ENCODE results near the gene ATP13A5.

ATP13A5 gene

GRCh38 chr3:193403307-193403706 is 24.8 kb upstream of the ATP13A5 start:
- no peaks in the 10 kb centered on the region for H3K4me1 ChIP-seq (ENCODE audit: control insufficient read depth in 1 of 2, insufficient read depth in 1 of 2, low read depth in 1 of 2, low read length in 1 of 2)
- TF ChIP-seq CTCF (IDR thresholded peaks at IDR 0.05), result no peak

GRCh38 chr3:193400304-193400703 is 21.8 kb upstream of the ATP13A5 start:
- Histone ChIP-seq H3K27ac (no peak overlapping the region), H3K27me3 (no peaks in the 10 kb centered on the region), H3K4me3 (ENCODE audit: low read depth in 1 of 2, low read length in 1 of 2) (no peak overlapping the region), H3K9me3 (no peaks in the 10 kb centered on the region), H3K4me1 (ENCODE audit: control insufficient read depth in 1 of 2, insufficient read depth in 1 of 2, low read depth in 1 of 2, low read length in 1 of 2) (no peaks in the 10 kb centered on the region), H3K36me3 (no peaks in the 10 kb centered on the region)
- no peak for TF ChIP-seq CTCF (IDR thresholded peaks at IDR 0.05)

More at GRCh38 chr3:193403307-193403706, 24.8 kb upstream of the ATP13A5 start:
- H3K9me3 ChIP-seq, result no peaks in the 10 kb centered on the region
- no peak overlapping the region for H3K27ac ChIP-seq
- H3K36me3 ChIP-seq, result no peaks in the 10 kb centered on the region
- no peaks in the 10 kb centered on the region for H3K27me3 ChIP-seq
- no peak overlapping the region for H3K4me3 ChIP-seq (ENCODE audit: low read depth in 1 of 2, low read length in 1 of 2)

GRCh38 chr3:193396451-193397244 is 18.1 kb upstream of the ATP13A5 start:
- no peak overlapping the region for H3K4me3 ChIP-seq (ENCODE audit: low read depth in 1 of 2, low read length in 1 of 2)
- H3K27ac ChIP-seq, result no peak overlapping the region
- H3K9me3 ChIP-seq, result no peaks in the 10 kb centered on the region
- H3K27me3 ChIP-seq, result no peaks in the 10 kb centered on the region
- H3K4me1 ChIP-seq (ENCODE audit: control insufficient read depth in 1 of 2, insufficient read depth in 1 of 2, low read depth in 1 of 2, low read length in 1 of 2), result no peaks in the 10 kb centered on the region
- H3K36me3 ChIP-seq, result no peaks in the 10 kb centered on the region
- TF ChIP-seq CTCF (IDR thresholded peaks at IDR 0.05), result no peak

- Histone ChIP-seq H3K4me3 (ENCODE audit: low read depth in 1 of 2, low read length in 1 of 2) (no peak overlapping the region), H3K27ac (no peak overlapping the region), H3K27me3 (no peaks in the 10 kb centered on the region), H3K9me3 (no peaks in the 10 kb centered on the region), H3K36me3 (no peaks in the 10 kb centered on the region), H3K4me1 (ENCODE audit: control insufficient read depth in 1 of 2, insufficient read depth in 1 of 2, low read depth in 1 of 2, low read length in 1 of 2) (no peaks in the 10 kb centered on the region)
- no peak for TF ChIP-seq CTCF (IDR thresholded peaks at IDR 0.05)
Measured at GRCh38 chr3:193391902-193392301, 13.3 kb upstream of the ATP13A5 start.

GRCh38 chr3:193389335-193389734 is 10.8 kb upstream of the ATP13A5 start:
- Histone ChIP-seq H3K9me3 (no peaks in the 10 kb centered on the region), H3K4me1 (ENCODE audit: control insufficient read depth in 1 of 2, insufficient read depth in 1 of 2, low read depth in 1 of 2, low read length in 1 of 2) (no peaks in the 10 kb centered on the region), H3K4me3 (ENCODE audit: low read depth in 1 of 2, low read length in 1 of 2) (no peak overlapping the region), H3K36me3 (no peaks in the 10 kb centered on the region), H3K27me3 (no peaks in the 10 kb centered on the region), H3K27ac (no peak overlapping the region)
- no peak for TF ChIP-seq CTCF (IDR thresholded peaks at IDR 0.05)

All from neutrophil (primary cell).